Measurements from ENCODE around the gene CMTM3. TPM values are rescaled to one million over a fixed set of nuclear protein-coding genes. Genes with fewer than 3 reads are reported as not detected.
A peak's percentile ranks its signal among the peaks of the same experiment; 100 is the strongest.

Gene CMTM3
- total RNA-seq, 5 donors from 2014 or later (not counting 1 experiment from before 2014, with no cell fraction given) = 63.5 to 84.8 (median 75.4) TPM

DNA sequence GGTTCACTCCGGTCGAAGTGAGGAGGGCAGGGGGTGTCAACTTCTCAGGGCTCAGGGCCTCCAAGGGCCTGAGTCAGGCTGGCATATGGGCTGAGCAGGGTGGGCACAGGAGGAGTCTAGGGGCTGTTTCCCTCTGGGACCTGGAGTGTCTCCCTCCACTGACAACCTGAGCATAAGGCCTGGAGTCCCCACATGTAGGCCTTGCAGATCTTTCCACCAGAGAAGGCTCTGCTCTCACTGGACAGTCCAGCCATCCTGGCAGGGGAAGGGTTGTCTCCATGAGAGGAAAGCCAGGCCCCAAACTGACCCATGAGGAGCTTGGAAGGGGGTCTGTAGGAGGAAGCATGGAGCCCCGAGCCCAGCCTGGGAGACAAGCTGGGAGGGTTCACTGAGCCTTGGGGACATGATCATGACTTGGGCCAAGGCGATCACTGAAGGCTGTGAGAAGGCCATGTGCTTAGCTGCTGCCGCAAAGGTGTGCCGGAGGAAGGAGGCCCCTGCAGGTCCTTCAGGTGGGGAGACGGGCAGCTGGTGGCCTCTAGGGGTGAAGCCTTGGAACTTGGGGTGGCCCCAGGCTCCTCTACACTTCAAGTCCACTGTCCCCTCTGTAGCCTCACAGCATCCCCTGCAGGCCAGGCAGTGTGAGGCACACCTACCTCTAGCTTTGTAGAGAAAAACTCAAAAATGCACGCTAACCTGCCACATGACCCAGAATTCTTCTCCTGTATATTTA is 15.4 kb upstream of the CMTM3 start:
- ATAC-seq (replicated peaks in 1 of 4) (peak; percentile 92 to 96 (median 94)), DNase-seq (peak; percentile 48 to 78 (median 63))
- no peak overlapping the region for H3K4me3 ChIP-seq (ENCODE audit: control insufficient read depth in 1 of 2, extremely low read depth in 1 of 2, low read length in 1 of 2)
- Mint-ChIP-seq H3K36me3 (no peaks in the 10 kb centered on the region), H3K27ac (peak overlapping the region; percentile 86 to 94), H3K4me1 (peaks cover 24 to 40% (median 33%) of the 10 kb centered on the region in 3 donors), H3K27me3 (no peaks in the 10 kb centered on the region), H3K9me3 (no peaks in the 10 kb centered on the region), H3K4me3 (peak overlapping the region; percentile 75 to 89 (median 84))
- CTCF ChIA-PET = interaction anchor here (0.5 to 3.1 kb wide), 14 partner anchors 10 to 1496 kb away, joined by 3 to 27 read pairs (median 4); partner anchors contain the start of genes CKLF (in 1 of the 2), CMTM2 (in 1 of the 2), CMTM3 (in 1 of the 2) and NFATC3 (in 1 of the 2)
- no peaks in the 10 kb centered on the region for H3K9me3 ChIP-seq
- no peaks in the 10 kb centered on the region for H3K36me3 ChIP-seq (ENCODE audit: control insufficient read depth in 2 of 2, extremely low read depth in 1 of 2, insufficient read depth in 1 of 2, low read length in 1 of 2)
- peaks cover 0 to 2% of the 10 kb centered on the region in 2 experiments for H3K27me3 ChIP-seq (replicated peaks in 1 of 2; ENCODE audit: control insufficient read depth in 2 of 2, extremely low read depth in 1 of 2, insufficient read depth in 2 of 2, low read length in 1 of 2)
- 97% methylated on average over 6 of the region's 8 CpGs for WGBS (ENCODE audit: insufficient coverage)
- no peak overlapping the region for H3K27ac ChIP-seq (ENCODE audit: low read length)
- peaks cover 13 to 32% of the 10 kb centered on the region in 2 experiments for H3K4me1 ChIP-seq (ENCODE audit: control insufficient read depth in 1 of 2, extremely low read depth in 1 of 2, insufficient read depth in 2 of 2, low read length in 2 of 2)
- POLR2A ChIA-PET = interaction anchor here in 1 of 2 donors (0.6 kb wide), 1 partner anchor 10 kb away, joined by 4 read pairs; the partner anchor contains the start of gene CMTM2

GRCh38 chr16:66590322-66590721 is 14.2 kb upstream of the CMTM3 start:
- Mint-ChIP-seq H3K36me3 (no peaks in the 10 kb centered on the region), H3K9me3 (no peaks in the 10 kb centered on the region), H3K4me1 (peaks cover 24 to 40% (median 33%) of the 10 kb centered on the region in 3 donors), H3K27ac (peak overlapping the region; percentile 86 to 94), H3K27me3 (no peaks in the 10 kb centered on the region), H3K4me3 (peak overlapping the region; percentile 75 to 89 (median 84))
- ChIA-PET POLR2A (interaction anchor here in 1 of 2 donors (0.6 kb wide), 1 partner anchor 114 kb away, joined by 5 read pairs; no protein-coding TSS in a partner anchor), CTCF (interaction anchor here in 1 of 2 donors (0.8 to 3.1 kb wide), 9 partner anchors 8 to 185 kb away, joined by 3 to 27 read pairs (median 4); partner anchors contain the start of genes CKLF and CMTM3)
- WGBS (ENCODE audit: insufficient coverage) = 5% methylated on average over 4 of the region's 8 CpGs
- H3K36me3 ChIP-seq (ENCODE audit: control insufficient read depth in 2 of 2, extremely low read depth in 1 of 2, insufficient read depth in 1 of 2, low read length in 1 of 2) = no peaks in the 10 kb centered on the region
- peak overlapping the region; percentile 50 to 58 for H3K4me3 ChIP-seq (ENCODE audit: control insufficient read depth in 1 of 2, extremely low read depth in 1 of 2, low read length in 1 of 2)
- peak; percentile 37 to 70 (median 50) for ATAC-seq (replicated peaks in 1 of 4)
- H3K9me3 ChIP-seq = no peaks in the 10 kb centered on the region
- DNase-seq = peak in 2 of 35 experiments; percentile 28 to 69
- H3K27ac ChIP-seq (ENCODE audit: low read length) = peak overlapping the region; percentile 18
- H3K4me1 ChIP-seq (ENCODE audit: control insufficient read depth in 1 of 2, extremely low read depth in 1 of 2, insufficient read depth in 2 of 2, low read length in 2 of 2) = peaks cover 13 to 32% of the 10 kb centered on the region in 2 experiments
- peaks cover 0 to 2% of the 10 kb centered on the region in 2 experiments for H3K27me3 ChIP-seq (replicated peaks in 1 of 2; ENCODE audit: control insufficient read depth in 2 of 2, extremely low read depth in 1 of 2, insufficient read depth in 2 of 2, low read length in 1 of 2)

- peak overlapping the region; percentile 86 to 94 for H3K27ac Mint-ChIP-seq
- ATAC-seq (replicated peaks in 1 of 4) = no peak
- peaks cover 24 to 36% (median 30%) of the 10 kb centered on the region in 3 donors for H3K4me1 Mint-ChIP-seq
Observed at GRCh38 chr16:66591018-66591417, 13.5 kb upstream of the CMTM3 start.

GRCh38 chr16:66592241-66592640 is 12.3 kb upstream of the CMTM3 start:
- DNase-seq (no peak), ATAC-seq (replicated peaks in 1 of 4) (no peak)
- H3K27me3 ChIP-seq (replicated peaks in 1 of 2; ENCODE audit: control insufficient read depth in 2 of 2, extremely low read depth in 1 of 2, insufficient read depth in 2 of 2, low read length in 1 of 2) = peaks cover 0 to 2% of the 10 kb centered on the region in 2 experiments
- Mint-ChIP-seq H3K4me3 (no peak overlapping the region), H3K27me3 (no peaks in the 10 kb centered on the region), H3K4me1 (peaks cover 28 to 37% (median 36%) of the 10 kb centered on the region in 3 donors), H3K9me3 (no peaks in the 10 kb centered on the region), H3K27ac (no peak overlapping the region), H3K36me3 (no peaks in the 10 kb centered on the region)
- H3K4me3 ChIP-seq (ENCODE audit: control insufficient read depth in 1 of 2, extremely low read depth in 1 of 2, low read length in 1 of 2) = no peak overlapping the region
- ChIA-PET CTCF (no interaction called here), POLR2A (interaction anchor here in 1 of 2 donors (0.7 to 0.8 kb wide), 2 partner anchors 28 to 81 kb away, joined by 3 read pairs; no protein-coding TSS in a partner anchor)
- no peak overlapping the region for H3K27ac ChIP-seq (ENCODE audit: low read length)
- WGBS (ENCODE audit: insufficient coverage) = no CpG with 5 or more reads among the region's 3 CpGs
- H3K9me3 ChIP-seq = no peaks in the 10 kb centered on the region
- H3K4me1 ChIP-seq (ENCODE audit: control insufficient read depth in 1 of 2, extremely low read depth in 1 of 2, insufficient read depth in 2 of 2, low read length in 2 of 2) = peaks cover 13 to 32% of the 10 kb centered on the region in 2 experiments
- no peaks in the 10 kb centered on the region for H3K36me3 ChIP-seq (ENCODE audit: control insufficient read depth in 2 of 2, extremely low read depth in 1 of 2, insufficient read depth in 1 of 2, low read length in 1 of 2)

More at GRCh38 chr16:66591018-66591417, 13.5 kb upstream of the CMTM3 start:
- H3K27me3 Mint-ChIP-seq = no peaks in the 10 kb centered on the region
- H3K27me3 ChIP-seq (replicated peaks in 1 of 2; ENCODE audit: control insufficient read depth in 2 of 2, extremely low read depth in 1 of 2, insufficient read depth in 2 of 2, low read length in 1 of 2) = peaks cover 0 to 2% of the 10 kb centered on the region in 2 experiments
- WGBS (ENCODE audit: insufficient coverage) = 100% methylated on average over 1 of the region's 4 CpGs
- no peaks in the 10 kb centered on the region for H3K36me3 Mint-ChIP-seq
- no peak overlapping the region for H3K27ac ChIP-seq (ENCODE audit: low read length)
- POLR2A ChIA-PET = no interaction called here
- peaks cover 13 to 32% of the 10 kb centered on the region in 2 experiments for H3K4me1 ChIP-seq (ENCODE audit: control insufficient read depth in 1 of 2, extremely low read depth in 1 of 2, insufficient read depth in 2 of 2, low read length in 2 of 2)
- H3K9me3 ChIP-seq = no peaks in the 10 kb centered on the region
- no peaks in the 10 kb centered on the region for H3K36me3 ChIP-seq (ENCODE audit: control insufficient read depth in 2 of 2, extremely low read depth in 1 of 2, insufficient read depth in 1 of 2, low read length in 1 of 2)
- no peak for DNase-seq
- H3K9me3 Mint-ChIP-seq = no peaks in the 10 kb centered on the region
- CTCF ChIA-PET = interaction anchor here in 1 of 2 donors (0.8 to 3.1 kb wide), 8 partner anchors 8 to 185 kb away, joined by 3 to 27 read pairs (median 5); partner anchors contain the start of genes CKLF and CMTM3
- peak overlapping the region in 2 of 3 donors; percentile 75 to 89 for H3K4me3 Mint-ChIP-seq
- no peak overlapping the region for H3K4me3 ChIP-seq (ENCODE audit: control insufficient read depth in 1 of 2, extremely low read depth in 1 of 2, low read length in 1 of 2)

GRCh38 chr16:66592814-66593213 is 11.7 kb upstream of the CMTM3 start:
- WGBS (ENCODE audit: insufficient coverage) = no CpG with 5 or more reads among the region's 3 CpGs
- no peaks in the 10 kb centered on the region for H3K27me3 Mint-ChIP-seq
- POLR2A ChIA-PET = interaction anchor here in 1 of 2 donors (0.7 kb wide), 1 partner anchor 81 kb away, joined by 3 read pairs; no protein-coding TSS in a partner anchor
- no peaks in the 10 kb centered on the region for H3K36me3 Mint-ChIP-seq
- ATAC-seq (replicated peaks in 1 of 4) (no peak), DNase-seq (no peak)
- peaks cover 8 to 27% of the 10 kb centered on the region in 2 experiments for H3K4me1 ChIP-seq (ENCODE audit: control insufficient read depth in 1 of 2, extremely low read depth in 1 of 2, insufficient read depth in 2 of 2, low read length in 2 of 2)
- no peak overlapping the region for H3K27ac Mint-ChIP-seq
- no peaks in the 10 kb centered on the region for H3K9me3 ChIP-seq
- peaks cover 0 to 2% of the 10 kb centered on the region in 2 experiments for H3K27me3 ChIP-seq (replicated peaks in 1 of 2; ENCODE audit: control insufficient read depth in 2 of 2, extremely low read depth in 1 of 2, insufficient read depth in 2 of 2, low read length in 1 of 2)
- H3K4me1 Mint-ChIP-seq = peaks cover 27 to 37% (median 36%) of the 10 kb centered on the region in 3 donors
- CTCF ChIA-PET = no interaction called here
- H3K9me3 Mint-ChIP-seq = no peaks in the 10 kb centered on the region
- H3K4me3 Mint-ChIP-seq = no peak overlapping the region
- no peak overlapping the region for H3K27ac ChIP-seq (ENCODE audit: low read length)
- no peak overlapping the region for H3K4me3 ChIP-seq (ENCODE audit: control insufficient read depth in 1 of 2, extremely low read depth in 1 of 2, low read length in 1 of 2)
- no peaks in the 10 kb centered on the region for H3K36me3 ChIP-seq (ENCODE audit: control insufficient read depth in 2 of 2, extremely low read depth in 1 of 2, insufficient read depth in 1 of 2, low read length in 1 of 2)

- ATAC-seq (replicated peaks in 1 of 4) = no peak
- Mint-ChIP-seq H3K4me1 (peaks cover 30 to 39% (median 36%) of the 10 kb centered on the region in 3 donors), H3K27me3 (no peaks in the 10 kb centered on the region), H3K9me3 (no peaks in the 10 kb centered on the region), H3K27ac (no peak overlapping the region), H3K36me3 (no peaks in the 10 kb centered on the region), H3K4me3 (no peak overlapping the region)
- no peak overlapping the region for H3K4me3 ChIP-seq (ENCODE audit: control insufficient read depth in 1 of 2, extremely low read depth in 1 of 2, low read length in 1 of 2)
- POLR2A ChIA-PET = no interaction called here
- no peak for DNase-seq
- no peaks in the 10 kb centered on the region for H3K9me3 ChIP-seq
- H3K36me3 ChIP-seq (ENCODE audit: control insufficient read depth in 2 of 2, extremely low read depth in 1 of 2, insufficient read depth in 1 of 2, low read length in 1 of 2) = no peaks in the 10 kb centered on the region
- 100% methylated on average over 2 of the region's 7 CpGs for WGBS (ENCODE audit: insufficient coverage)
- CTCF ChIA-PET = interaction anchor here in 1 of 2 donors (0.7 to 0.9 kb wide), 2 partner anchors 14 to 24 kb away, joined by 5 to 10 read pairs; no protein-coding TSS in a partner anchor
- peaks cover 8 to 20% of the 10 kb centered on the region in 2 experiments for H3K4me1 ChIP-seq (ENCODE audit: control insufficient read depth in 1 of 2, extremely low read depth in 1 of 2, insufficient read depth in 2 of 2, low read length in 2 of 2)
- no peak overlapping the region for H3K27ac ChIP-seq (ENCODE audit: low read length)
- peaks cover 0 to 2% of the 10 kb centered on the region in 2 experiments for H3K27me3 ChIP-seq (replicated peaks in 1 of 2; ENCODE audit: control insufficient read depth in 2 of 2, extremely low read depth in 1 of 2, insufficient read depth in 2 of 2, low read length in 1 of 2)
Observed at GRCh38 chr16:66594739-66595138, 9.8 kb upstream of the CMTM3 start.
